ENCODE measurements around the gene DENND1C.
"Not testable (repeated sequence)": the region's sequence is repeated elsewhere in the genome, so short reads cannot be mapped to it uniquely, and the experiment has no call there.

The DENND1C gene

DNA sequence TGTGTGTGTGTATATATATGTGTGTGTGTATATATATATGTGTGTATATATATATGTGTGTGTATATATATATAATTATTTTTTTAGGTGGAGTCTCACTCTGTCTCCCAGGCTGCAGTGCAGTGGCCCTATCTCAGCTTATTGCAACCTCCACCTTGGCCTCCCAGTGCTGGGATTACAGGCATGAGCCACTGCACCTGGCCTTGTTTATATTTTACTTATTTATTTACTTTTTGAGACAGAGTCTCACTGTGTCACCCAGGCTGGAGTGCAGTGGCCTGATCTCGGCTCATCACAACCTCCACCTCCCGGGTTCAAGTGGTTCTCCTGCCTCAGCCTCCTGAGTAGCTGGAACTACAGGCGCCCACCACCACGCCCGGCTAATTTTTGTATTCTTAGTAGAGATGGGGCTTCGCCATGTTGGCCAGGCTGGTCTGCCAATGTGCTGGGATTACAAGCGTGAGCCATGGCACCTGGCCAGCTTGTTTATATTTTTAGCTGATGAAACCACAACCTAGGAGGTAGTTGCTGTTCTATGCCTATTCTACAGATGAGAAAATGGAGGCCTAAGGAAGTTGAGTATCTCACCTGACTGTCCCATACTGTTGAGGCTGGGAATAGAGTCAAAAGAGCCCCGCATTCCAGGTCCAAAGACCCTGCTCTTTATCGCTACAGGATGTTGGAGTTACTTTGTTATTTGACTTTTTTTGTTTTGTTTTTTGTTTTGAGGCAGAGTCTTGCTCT lies 26.6 kb upstream of the DENND1C start:
- not testable (repeated sequence) for DNase-seq

DNA sequence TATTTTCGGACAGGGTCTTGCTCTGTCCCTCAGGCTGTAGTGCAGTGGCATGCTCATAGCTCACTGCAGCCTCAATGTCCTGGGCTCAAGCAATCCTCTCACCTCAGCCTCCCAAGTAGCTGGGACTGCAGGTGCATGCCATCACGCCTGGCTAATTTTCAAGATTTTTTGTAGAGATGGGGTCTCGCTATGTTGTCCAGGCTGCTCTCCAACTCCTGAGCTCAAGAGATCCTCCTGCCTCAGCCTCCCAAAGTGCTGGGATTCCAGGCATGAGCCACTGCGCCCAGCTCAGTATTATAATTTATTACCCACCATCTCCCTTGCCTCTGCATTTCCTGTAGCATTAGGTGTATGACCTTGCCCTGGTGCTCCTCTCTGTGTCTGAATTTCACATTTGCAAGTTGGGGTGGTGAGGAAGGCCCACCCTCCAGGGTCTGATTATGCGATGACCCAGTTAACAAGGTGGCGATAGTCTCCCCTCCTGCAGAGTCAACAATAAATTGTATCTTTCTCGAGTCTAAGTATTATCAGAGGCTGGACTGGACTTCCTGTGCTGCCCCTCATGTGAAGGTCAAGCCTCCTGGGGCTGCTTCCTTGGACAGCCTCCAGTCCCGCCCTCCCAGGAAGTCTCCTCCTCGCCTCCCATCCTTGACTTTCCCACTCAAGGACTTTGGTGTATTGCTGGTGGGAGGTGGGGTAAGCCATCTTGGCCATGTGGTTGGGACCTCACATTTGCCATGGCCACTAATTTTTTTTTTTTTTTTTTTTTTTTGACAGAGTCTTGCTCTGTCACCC lies 22.0 kb upstream of the DENND1C start:
- no peak for DNase-seq

GRCh38 chr19:6501740-6502648 lies 20.4 kb upstream of the DENND1C start, which contains the start of gene TUBB4A:
TSS of gene TUBB4A (minus strand) at chr19:6502309. CDS start at chr19:6502212, 97 bp downstream.
- peak; percentile 53 for DNase-seq

DNA sequence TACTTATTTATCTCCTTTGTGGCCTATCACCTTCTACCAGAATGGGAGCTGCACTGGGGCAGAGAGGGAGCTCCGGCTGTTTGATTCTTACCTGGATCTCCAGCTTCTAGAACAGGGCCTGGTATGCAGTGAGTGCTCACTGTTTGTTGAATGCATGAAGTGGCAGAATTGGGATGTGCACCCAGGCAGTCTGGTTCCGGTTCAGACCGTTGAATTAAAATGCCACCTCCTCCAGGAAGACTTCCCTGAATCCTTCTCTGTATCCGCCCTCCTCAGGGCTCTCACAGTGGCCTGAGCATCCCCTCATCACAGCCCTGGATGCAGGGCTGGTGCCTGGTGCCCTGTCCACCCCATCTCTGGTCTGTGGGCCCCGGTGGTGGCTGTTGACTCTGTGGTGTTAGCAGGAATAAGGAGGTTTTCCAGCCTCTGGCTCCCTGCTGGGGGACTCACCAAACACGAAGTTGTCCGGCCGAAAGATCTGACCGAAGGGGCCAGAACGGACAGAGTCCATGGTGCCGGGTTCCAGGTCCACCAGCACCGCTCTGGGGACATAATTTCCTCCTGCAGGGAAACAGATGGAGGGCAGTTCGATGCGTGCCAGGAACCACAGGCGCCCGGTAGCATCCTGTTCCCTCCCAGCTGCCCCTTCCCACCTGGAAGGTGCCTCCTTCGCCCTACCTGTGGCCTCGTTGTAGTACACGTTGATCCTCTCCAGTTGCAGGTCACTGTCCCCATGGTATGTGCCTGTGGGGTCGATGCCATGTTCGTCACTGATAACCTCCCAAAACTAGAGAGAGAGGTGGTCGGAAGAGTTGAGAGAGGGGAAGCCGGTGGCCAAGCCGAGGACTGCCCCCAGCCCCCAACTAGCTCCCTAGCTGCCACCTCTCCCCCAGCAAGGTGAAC lies 19.5 kb upstream of the DENND1C start:
- no peak for DNase-seq

DNA sequence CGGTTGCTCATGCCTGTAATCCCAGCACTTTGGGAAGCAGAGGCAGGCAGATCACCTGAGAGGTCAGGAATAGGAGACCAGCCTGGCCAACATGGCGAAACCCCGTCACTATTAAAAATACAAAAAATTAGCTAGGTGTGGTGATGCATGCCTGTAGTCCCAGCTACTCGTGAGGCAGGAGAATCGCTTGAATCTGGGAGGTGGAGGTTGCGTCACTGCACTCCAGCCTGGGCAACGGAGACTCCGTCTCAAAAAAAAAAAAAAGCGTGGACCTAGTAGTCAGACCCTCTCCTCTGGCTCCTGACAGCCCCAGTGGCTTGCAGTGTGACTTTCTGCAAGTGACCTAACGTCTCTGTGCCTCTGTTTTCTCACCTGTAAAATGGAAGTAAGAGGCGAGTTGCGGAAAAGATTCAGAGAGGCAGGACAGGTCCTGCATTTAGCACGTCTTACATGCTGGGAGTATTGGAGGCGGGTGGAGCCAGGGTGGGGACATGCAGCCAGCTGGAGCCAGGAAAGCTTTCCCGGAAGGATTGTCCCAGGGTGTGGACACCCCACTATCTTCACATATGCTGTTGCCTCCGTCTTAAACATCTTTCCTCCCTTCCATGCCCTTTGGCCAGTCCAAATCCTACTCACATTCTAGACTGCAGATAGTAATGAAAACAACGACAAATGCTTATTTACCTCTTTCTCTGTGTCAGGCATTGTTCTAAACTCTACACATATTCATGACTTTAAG lies 17.6 kb upstream of the DENND1C start:
- no peak for DNase-seq

- DNase-seq, result no peak
Measured at GRCh38 chr19:6498294-6499036, 16.9 kb upstream of the DENND1C start.

- no peak for DNase-seq
Measured at GRCh38 chr19:6495947-6496346, 14.4 kb upstream of the DENND1C start.

GRCh38 chr19:6494438-6495036 lies 12.9 kb upstream of the DENND1C start:
- DNase-seq, result no peak

DNA sequence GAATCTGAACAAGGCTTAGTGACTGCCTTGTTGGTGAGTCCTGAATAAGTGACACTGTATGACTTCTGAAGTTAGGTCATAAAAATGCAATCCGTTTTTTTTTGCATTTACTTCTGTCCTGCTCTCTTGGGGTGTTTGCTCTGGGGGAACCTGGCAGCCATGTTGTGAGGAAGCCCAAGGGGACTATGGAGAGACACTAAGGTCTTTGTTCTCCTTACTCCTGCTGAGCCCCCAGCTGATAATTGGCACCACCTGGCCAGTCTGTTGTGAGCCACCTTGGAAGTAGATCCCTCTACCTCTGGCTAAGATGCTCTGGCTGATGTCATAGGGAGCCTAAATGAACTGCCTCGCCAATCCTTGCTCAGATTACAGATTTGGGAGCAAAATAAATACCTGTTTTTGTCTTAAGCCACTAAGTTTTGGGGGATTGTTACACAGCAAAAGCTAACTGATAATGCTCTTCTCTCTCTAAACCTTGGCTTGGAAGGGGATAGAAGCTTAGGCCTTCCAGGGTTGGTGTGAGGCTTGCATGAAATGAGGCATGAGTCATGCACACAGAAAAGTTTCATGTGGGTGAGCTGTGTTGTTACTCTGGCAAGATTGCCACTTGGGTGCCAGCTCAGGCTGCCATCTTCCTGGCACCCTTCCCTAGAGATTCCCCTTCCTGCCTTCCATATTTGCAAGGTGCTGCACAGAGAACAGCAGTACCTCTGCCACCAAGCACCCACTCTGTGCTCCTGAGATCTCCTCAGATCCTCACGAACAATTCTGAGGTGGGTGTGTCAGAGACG lies 10.4 kb upstream of the DENND1C start:
- no peak for DNase-seq

DNA sequence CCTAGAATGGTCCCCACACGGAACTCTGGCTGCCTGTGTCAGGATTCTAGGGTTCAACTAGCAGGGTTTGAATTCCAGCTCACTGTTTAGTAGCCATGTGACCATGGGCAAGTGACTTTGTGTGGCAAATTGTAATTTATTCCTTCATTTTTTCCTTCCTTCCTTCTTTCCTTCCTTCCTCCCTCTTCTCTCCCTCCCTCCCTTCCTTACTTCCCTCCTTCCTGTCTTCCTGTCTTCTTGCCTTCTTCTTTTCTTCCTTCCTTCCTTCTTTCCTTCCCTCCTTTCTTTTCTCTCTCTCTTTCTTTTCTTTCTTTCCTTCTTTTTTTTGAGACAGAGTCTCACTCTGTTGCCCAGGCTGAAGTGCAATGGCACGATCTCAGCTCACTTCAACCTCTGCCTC lies 8.5 kb upstream of the DENND1C start:
- no peak for DNase-seq

- no peak for DNase-seq
Measured at GRCh38 chr19:6489278-6490061, 7.9 kb upstream of the DENND1C start.

GRCh38 chr19:6484831-6485230 lies 3.2 kb upstream of the DENND1C start:
- DNase-seq, result no peak

DNA sequence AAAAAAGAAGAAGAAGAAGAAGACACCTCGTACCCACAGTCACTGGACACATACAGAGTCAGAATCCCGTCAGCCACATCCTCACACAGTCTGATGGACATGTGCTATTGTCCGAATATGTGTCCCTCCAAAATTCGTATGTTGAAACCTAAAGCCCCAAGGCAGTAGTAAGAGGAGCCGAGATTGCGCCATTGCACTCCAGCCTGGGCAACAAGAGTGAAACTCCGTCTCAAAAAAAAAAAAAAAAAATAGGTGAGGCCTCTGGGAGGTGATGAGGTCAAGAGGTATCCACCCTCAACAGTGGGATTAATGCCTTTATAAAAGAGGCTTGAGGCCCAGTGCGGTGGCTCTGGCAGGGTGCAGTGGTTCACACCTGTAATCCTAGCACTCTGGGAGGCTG lies 2.6 kb upstream of the DENND1C start:
- DNase-seq, result no peak

DNA sequence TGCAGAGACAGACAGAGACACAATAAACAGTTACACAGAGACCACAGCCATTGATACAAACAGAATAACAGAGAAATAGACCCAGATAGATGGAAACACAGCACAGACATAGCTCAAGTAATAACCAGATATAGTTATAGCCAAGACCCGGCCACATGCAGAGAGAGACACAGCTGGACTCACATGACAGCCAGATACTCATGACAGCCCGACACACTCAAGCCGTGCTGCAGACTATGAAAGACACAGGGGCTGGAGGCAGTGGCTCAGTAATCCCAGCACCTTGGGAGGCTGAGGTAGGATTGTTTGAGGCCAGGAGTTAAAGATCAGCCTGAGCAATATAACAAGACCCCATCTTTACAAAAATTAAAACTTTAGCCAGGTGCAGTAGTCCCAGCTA lies 1.6 kb upstream of the DENND1C start:
- DNase-seq, result no peak

DNA sequence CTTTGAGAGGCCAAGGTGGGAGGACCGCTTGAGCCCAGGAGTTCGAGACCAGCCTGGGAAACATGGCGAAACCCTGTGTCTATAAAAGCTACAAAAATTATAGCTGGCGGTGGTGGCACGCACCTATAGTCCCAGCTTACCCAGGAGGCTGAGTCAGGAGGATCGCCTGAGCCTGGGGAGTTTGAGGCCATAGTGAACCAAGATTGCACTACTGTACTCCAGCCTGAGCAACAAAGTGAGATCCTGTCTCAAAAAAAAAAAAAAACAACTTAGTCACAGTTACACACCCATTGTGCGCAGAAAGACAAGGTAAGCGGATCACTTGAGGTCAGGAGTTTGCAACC lies 728 bp upstream of the DENND1C start:
- peak; percentile 36 for DNase-seq

GRCh38 chr19:6480848-6481415 lies 655 bp downstream of the DENND1C start:
- peak; percentile 49 for DNase-seq

GRCh38 chr19:6479836-6480398 lies 1.7 kb downstream of the DENND1C start:
- no peak for DNase-seq

DNA sequence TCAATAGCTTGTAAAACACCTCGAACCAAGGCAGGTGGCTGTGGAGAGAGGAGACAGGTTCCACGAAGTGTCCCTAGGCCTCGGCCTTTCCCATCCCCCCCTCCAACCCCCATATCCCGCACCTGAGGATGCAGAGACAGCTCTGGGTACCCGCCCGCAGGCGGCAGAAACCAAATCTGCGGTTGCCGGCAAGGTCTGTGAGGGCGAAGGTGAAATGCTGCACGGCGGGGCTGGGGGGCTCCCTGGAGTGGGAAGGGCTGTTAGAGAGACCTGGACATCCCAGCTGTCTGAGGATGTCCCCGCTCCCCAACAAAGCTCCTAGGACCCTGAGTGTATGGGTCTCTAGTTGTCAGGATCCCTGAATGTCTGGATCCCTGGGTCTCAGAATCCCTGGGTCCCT lies 2.8 kb downstream of the DENND1C start:
- no peak for DNase-seq
